Heart left ventricle (tissue), 13 donors: ENCODE results near the gene SLC16A8.

Source experiments
- CTCF ChIP-seq, 12 donors: fragments of 200-600 bp; sonication (generic) in 4 of 12; IDR thresholded peaks; one replicate each; pipeline versions ENCODE4 v1.5.0 to v1.8.0; 2018 to 2022; ENCODE audit warnings: antibody characterized with exemption in 12 of 12, mild to moderate bottlenecking in 5 of 12
- POLR2A ChIP-seq, 2 donors: fragments of 450-650 bp; IDR thresholded peaks; one replicate each; pipeline ENCODE4 v1.6.1; 2017; ENCODE audit warnings: antibody characterized with exemption in 2 of 2, mild to moderate bottlenecking in 2 of 2, moderate library complexity in 2 of 2
- donor health status: ischemic (EF 13 %, LVEDD 7.1; RV severe dilation, severe dysfunction).
- donor health status: DM: no; HTN: yes; CAD: no.
- donor health status: DM: no; HTN: no; CAD: no.
- donor health status: ischemic (EF 25% LVEDD 6.9; RV normal size, moderate dysfunction).
- donor health status: ischemic (EF 25% LVEDD 5.7; RV mildly dilated, moderate dysfunction).
- donor health status: ischemic (EF 35%, LVEDD 5.7; RV mildly dilated, moderate dysfunction).
- donor health status: nonischemic (EF 11% LVEDD 7.7; RV severe dilation, severe dysfunction).
- donor health status: DM: yes; HTN: yes; CAD: no.
- donor health status: PGD.
- donor health status: ischemic (EF 29% LVEDD 5.4; RV normal size, mild dysfunction).
- donor health status: nonischemic (EF 23%, LVEDD 6.1; RV moderate dilation, normal function).

- TF ChIP-seq CTCF (IDR thresholded peaks at IDR 0.05) (peak; percentile 37 to 78 (median 60)), POLR2A (IDR thresholded peaks at IDR 0.05) (no peak)
Measured at GRCh38 chr22:38069372-38070249, 14.4 kb downstream of the SLC16A8 start.
